Measurements from ENCODE around the gene RBFOX2. TPM values are rescaled to one million over a fixed set of nuclear protein-coding genes. Genes with fewer than 3 reads are reported as not detected.

RBFOX2 gene
- total and polyA plus RNA-seq, 2 donors from 2014 or later: 17.2 to 68.6 TPM

DNA sequence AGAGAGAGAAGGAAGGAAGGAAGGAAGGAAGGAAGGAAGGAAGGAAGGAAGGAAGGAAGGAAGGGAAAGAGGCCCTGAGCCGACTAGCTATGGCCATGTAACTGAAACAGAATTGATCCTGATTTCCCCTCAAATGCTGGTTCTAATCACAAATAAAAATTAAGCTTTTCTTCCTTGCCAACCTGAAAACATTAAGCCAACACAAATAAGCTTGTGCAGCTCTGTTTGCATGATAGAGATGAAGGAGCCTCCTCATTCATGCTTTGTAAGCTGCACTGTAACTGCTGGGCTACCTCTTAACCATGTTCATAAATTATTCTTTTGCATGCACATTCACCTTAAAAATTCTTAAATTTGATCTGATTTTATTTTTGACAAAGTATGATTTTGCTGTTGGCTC lies 338.6 kb downstream of the RBFOX2 start:
- no peak for DNase-seq
- Histone ChIP-seq H3K9ac (ENCODE audit: low read length in 3 of 3) (no peak overlapping the region), H3K9me3 (ENCODE audit: control insufficient read depth in 2 of 3, insufficient read depth in 1 of 3, low read length in 3 of 3) (no peaks in the 10 kb centered on the region), H3K36me3 (ENCODE audit: control insufficient read depth in 2 of 3, insufficient read depth in 3 of 3, low read length in 3 of 3) (no peaks in the 10 kb centered on the region), H3K4me1 (ENCODE audit: control insufficient read depth in 2 of 3, insufficient read depth in 2 of 3, low read depth in 1 of 3, low read length in 3 of 3) (no peaks in the 10 kb centered on the region), H3K27me3 (ENCODE audit: control insufficient read depth, insufficient read depth, low read length) (no peaks in the 10 kb centered on the region), H3K4me3 (ENCODE audit: low read length in 3 of 3) (no peak overlapping the region), H3K27ac (ENCODE audit: low read depth in 2 of 2, low read length in 2 of 2) (no peak overlapping the region)
- TF ChIP-seq, protein P1, sequence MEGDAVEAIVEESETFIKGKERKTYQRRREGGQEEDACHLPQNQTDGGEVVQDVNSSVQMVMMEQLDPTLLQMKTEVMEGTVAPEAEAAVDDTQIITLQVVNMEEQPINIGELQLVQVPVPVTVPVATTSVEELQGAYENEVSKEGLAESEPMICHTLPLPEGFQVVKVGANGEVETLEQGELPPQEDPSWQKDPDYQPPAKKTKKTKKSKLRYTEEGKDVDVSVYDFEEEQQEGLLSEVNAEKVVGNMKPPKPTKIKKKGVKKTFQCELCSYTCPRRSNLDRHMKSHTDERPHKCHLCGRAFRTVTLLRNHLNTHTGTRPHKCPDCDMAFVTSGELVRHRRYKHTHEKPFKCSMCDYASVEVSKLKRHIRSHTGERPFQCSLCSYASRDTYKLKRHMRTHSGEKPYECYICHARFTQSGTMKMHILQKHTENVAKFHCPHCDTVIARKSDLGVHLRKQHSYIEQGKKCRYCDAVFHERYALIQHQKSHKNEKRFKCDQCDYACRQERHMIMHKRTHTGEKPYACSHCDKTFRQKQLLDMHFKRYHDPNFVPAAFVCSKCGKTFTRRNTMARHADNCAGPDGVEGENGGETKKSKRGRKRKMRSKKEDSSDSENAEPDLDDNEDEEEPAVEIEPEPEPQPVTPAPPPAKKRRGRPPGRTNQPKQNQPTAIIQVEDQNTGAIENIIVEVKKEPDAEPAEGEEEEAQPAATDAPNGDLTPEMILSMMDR (IDR thresholded peaks at IDR 0.05; ENCODE audit: borderline replicate concordance, extremely low read depth, insufficient read depth): no peak
- intact Hi-C loops (cut with DNase I): no loop called here
- FAIRE-seq: no peak

DNA sequence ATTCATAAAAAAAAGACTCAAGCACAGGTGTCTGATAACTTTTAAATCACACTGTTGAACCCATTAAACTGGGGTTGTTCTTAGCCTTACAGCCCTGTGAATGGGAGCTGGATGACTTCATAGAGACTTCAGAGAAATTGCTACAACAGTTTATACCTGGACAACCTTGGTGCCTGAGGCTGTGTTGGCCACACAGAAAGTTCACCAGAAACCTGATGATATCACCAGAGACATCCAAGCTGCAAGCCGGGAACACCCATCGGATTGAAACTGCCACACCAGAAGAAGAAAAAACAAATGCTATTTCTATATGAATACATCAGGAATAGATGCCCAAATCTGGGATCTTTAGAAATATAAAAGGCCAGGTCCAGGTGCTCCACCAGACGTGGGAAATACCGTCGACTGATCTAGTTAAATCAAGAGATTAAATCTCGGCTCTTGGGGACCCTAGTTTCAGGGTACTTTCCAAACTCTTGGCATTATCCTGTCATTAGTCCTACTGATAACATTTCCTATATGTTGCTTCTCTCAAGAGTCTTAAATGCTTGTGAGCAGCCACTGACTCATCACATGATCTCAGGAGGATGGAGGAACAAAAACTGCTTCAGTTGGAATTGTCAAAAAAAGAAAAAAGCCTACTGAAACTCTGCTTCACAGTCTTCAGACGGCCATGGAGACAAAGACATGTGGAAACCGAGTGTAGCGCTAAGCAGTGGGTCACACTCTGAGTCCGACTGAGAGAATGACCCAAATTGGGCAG lies 339.5 kb downstream of the RBFOX2 start:
- no peaks in the 10 kb centered on the region for H3K9me3 ChIP-seq (ENCODE audit: control insufficient read depth in 2 of 3, insufficient read depth in 1 of 3, low read length in 3 of 3)
- H3K27me3 ChIP-seq (ENCODE audit: control insufficient read depth, insufficient read depth, low read length): no peaks in the 10 kb centered on the region
- DNase-seq (no peak), FAIRE-seq (no peak)
- intact Hi-C loops (cut with DNase I): no loop called here
- TF ChIP-seq, protein P1 (IDR thresholded peaks at IDR 0.05; ENCODE audit: borderline replicate concordance, extremely low read depth, insufficient read depth): no peak
- no peaks in the 10 kb centered on the region for H3K4me1 ChIP-seq (ENCODE audit: control insufficient read depth in 2 of 3, insufficient read depth in 2 of 3, low read depth in 1 of 3, low read length in 3 of 3)
- H3K9ac ChIP-seq (ENCODE audit: low read length in 3 of 3): no peak overlapping the region
- H3K36me3 ChIP-seq (ENCODE audit: control insufficient read depth in 2 of 3, insufficient read depth in 3 of 3, low read length in 3 of 3): no peaks in the 10 kb centered on the region
- no peak overlapping the region for H3K4me3 ChIP-seq (ENCODE audit: low read length in 3 of 3)
- no peak overlapping the region for H3K27ac ChIP-seq (ENCODE audit: low read depth in 2 of 2, low read length in 2 of 2)

Other genes with a start within 250 kb of the RBFOX2 start
- gene APOL3, start 131.9 kb upstream of the RBFOX2 start, total RNA-seq: 43.7 TPM
- gene APOL3, start 131.9 kb upstream of the RBFOX2 start, polyA plus RNA-seq (ENCODE audit: insufficient read depth, low read depth, low replicate concordance): 25.1 TPM
- 8.7 TPM for gene APOL4, start 173.0 kb upstream of the RBFOX2 start, total RNA-seq
- 6.1 TPM for gene APOL4, start 173.0 kb upstream of the RBFOX2 start, polyA plus RNA-seq (ENCODE audit: insufficient read depth, low read depth, low replicate concordance)
- gene APOL2, start 210.7 kb upstream of the RBFOX2 start, total RNA-seq: 48.8 TPM
- gene APOL2, start 210.7 kb upstream of the RBFOX2 start, polyA plus RNA-seq (ENCODE audit: insufficient read depth, low read depth, low replicate concordance): 34.8 TPM
- gene APOL1, start 224.3 kb upstream of the RBFOX2 start, total RNA-seq: 160 TPM
- gene APOL1, start 224.3 kb upstream of the RBFOX2 start, polyA plus RNA-seq (ENCODE audit: insufficient read depth, low read depth, low replicate concordance): 51.8 TPM